ENCODE results near the gene PLIN1. TPM values are rescaled to one million over a fixed set of nuclear protein-coding genes. Genes with fewer than 3 reads are reported as not detected.
A peak's percentile ranks its signal among the peaks of the same experiment; 100 is the strongest.
"Not testable (repeated sequence)": the region's sequence is repeated elsewhere in the genome, so short reads cannot be mapped to it uniquely, and the experiment has no call there.

PLIN1 gene
- 0.47 TPM for total RNA-seq

GRCh38 chr15:89679212-89679611 is at the start of gene PLIN1:
PLIN1 (minus strand) TSS chr15:89679367; CDS start chr15:89677489, 1,878 bp downstream.
- DNase-seq: no peak

- DNase-seq: no peak
Observed at GRCh38 chr15:89728254-89728653, 49.1 kb upstream of the PLIN1 start.

GRCh38 chr15:89725064-89725463 is 45.9 kb upstream of the PLIN1 start:
- DNase-seq: no peak

GRCh38 chr15:89724621-89725020 is 45.5 kb upstream of the PLIN1 start:
- no peak for DNase-seq

GRCh38 chr15:89723031-89723430 is 43.9 kb upstream of the PLIN1 start:
- no peak for DNase-seq

- no peak for DNase-seq
Observed at GRCh38 chr15:89714775-89715174, 35.6 kb upstream of the PLIN1 start.

GRCh38 chr15:89707577-89707976 is 28.4 kb upstream of the PLIN1 start:
- DNase-seq: no peak

- DNase-seq: no peak
Observed at GRCh38 chr15:89704411-89704810, 25.2 kb upstream of the PLIN1 start.

- no peak for DNase-seq
Observed at GRCh38 chr15:89695198-89695597, 16.0 kb upstream of the PLIN1 start.

GRCh38 chr15:89693696-89694095 is 14.5 kb upstream of the PLIN1 start:
- no peak for DNase-seq

GRCh38 chr15:89693091-89693490 is 13.9 kb upstream of the PLIN1 start:
- DNase-seq: no peak

GRCh38 chr15:89690276-89691218 is 11.4 kb upstream of the PLIN1 start, which contains the start of the genes PEX11A and WDR93:
PEX11A (minus strand) TSS chr15:89690754; CDS start chr15:89690632, 122 bp downstream.
WDR93 (plus strand) TSS chr15:89690811; CDS start chr15:89701747, 10,936 bp downstream.
- peak; percentile 54 for DNase-seq

GRCh38 chr15:89689930-89690275 is 10.7 kb upstream of the PLIN1 start:
- DNase-seq: not testable (repeated sequence)

GRCh38 chr15:89686522-89686921 is 7.4 kb upstream of the PLIN1 start:
- no peak for DNase-seq

GRCh38 chr15:89685995-89686394 is 6.8 kb upstream of the PLIN1 start:
- no peak for DNase-seq

- DNase-seq: no peak
Observed at GRCh38 chr15:89681146-89681545, 2.0 kb upstream of the PLIN1 start.

- DNase-seq: no peak
Observed at GRCh38 chr15:89680282-89680873, 1.2 kb upstream of the PLIN1 start.

- DNase-seq: no peak
Observed at GRCh38 chr15:89677381-89677780, 1.8 kb downstream of the PLIN1 start.

- no peak for DNase-seq
Observed at GRCh38 chr15:89675606-89676005, 3.6 kb downstream of the PLIN1 start.

GRCh38 chr15:89674526-89674925 is 4.6 kb downstream of the PLIN1 start:
- no peak for DNase-seq

- DNase-seq: no peak
Observed at GRCh38 chr15:89673165-89673512, 6.0 kb downstream of the PLIN1 start.

GRCh38 chr15:89672221-89673164 is 6.7 kb downstream of the PLIN1 start:
- no peak for DNase-seq

- DNase-seq: no peak
Observed at GRCh38 chr15:89671687-89672086, 7.5 kb downstream of the PLIN1 start.

Measured in occipital lobe (tissue), 2 donors.